GM19438 (cell line): ENCODE data around the gene TPO.

Source experiments
- ATAC-seq: cut with Tn5 transposase; IDR thresholded peaks from one replicate; pipeline ENCODE4 v1.9.1; 2021; ENCODE audit warnings: low read depth; ENCODE audit not compliant: unreplicated experiment

Gene TPO

GRCh38 chr2:1518331-1518803 lies 105.1 kb downstream of the TPO start:
- no peak for ATAC-seq

DNA sequence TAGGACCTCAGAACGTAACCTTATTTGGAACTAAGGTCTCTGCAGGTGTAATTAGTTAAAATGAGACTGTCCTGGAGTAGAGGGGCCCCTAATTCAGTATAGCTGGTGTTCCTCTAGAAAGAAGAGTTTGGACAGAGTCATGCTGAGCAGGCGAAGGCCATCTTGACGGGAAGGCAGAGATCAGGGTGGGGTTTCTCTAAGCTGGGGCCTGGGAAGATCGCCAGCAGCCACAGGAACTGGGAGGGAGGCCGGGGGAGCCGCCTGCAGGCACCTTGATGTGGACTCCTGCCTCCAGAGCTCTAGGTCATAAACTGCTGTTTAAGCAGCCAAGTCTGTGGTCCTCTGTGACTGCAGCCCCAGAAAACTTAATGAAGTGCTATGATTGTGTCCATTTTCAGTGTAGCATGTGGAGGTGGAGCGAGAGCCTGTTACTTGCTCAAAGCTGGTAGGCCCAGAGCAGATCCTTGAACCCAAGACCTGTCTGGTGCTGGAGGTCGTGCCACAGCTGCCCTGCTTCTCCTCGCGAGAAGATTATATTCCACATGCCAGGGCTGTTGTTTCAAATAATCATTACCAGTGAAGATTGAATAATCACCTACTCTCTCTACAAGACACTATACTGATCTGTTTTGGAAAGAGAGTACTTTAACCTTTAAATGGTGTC lies 105.7 kb downstream of the TPO start:
- no peak for ATAC-seq

GRCh38 chr2:1521191-1521877 lies 108.1 kb downstream of the TPO start:
- no peak for ATAC-seq

DNA sequence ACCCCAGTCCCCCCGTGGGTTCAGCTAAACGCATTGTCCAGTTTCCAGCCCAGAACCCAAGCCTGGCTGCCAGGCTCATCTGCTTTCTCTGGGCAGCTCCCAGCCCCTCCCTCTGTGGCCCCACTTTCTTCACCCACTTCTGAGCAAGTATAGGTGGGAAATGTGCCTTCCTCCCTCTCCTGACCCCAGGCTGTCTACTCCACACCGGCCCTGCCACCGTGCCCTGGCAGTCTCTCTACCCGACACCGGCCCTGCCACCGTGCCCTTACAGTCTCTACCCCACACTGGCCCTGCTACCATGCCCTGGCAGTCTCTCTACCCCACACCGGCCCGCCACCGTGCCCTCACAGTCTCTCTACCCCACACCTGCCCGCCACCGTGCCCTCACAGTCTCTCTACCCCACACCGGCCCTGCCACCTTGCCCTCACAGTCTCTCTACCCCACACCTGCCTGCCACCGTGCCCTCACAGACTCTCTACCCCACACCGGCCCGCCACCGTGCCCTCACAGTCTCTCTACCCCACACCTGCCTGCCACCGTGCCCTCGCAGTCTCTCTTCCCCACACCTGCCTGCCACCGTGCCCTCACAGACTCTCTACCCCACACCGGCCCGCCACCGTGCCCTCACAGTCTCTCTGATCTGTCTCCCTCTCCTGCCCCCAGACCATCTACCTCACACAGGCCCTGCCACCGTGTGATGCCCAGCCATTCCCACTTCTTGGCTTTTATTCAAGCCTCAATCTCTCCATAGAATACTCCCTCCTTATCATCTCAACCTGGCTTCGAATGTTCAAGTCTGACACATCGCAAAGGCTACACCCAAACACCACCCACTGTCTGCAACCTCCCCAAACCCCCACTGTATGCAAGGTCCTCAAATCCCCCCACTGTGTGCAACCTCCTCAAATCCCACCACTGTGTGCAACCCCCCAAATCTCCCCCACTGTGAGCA lies 108.9 kb downstream of the TPO start:
- ATAC-seq = no peak

GRCh38 chr2:1527153-1527992 lies 114.1 kb downstream of the TPO start:
- ATAC-seq = no peak

DNA sequence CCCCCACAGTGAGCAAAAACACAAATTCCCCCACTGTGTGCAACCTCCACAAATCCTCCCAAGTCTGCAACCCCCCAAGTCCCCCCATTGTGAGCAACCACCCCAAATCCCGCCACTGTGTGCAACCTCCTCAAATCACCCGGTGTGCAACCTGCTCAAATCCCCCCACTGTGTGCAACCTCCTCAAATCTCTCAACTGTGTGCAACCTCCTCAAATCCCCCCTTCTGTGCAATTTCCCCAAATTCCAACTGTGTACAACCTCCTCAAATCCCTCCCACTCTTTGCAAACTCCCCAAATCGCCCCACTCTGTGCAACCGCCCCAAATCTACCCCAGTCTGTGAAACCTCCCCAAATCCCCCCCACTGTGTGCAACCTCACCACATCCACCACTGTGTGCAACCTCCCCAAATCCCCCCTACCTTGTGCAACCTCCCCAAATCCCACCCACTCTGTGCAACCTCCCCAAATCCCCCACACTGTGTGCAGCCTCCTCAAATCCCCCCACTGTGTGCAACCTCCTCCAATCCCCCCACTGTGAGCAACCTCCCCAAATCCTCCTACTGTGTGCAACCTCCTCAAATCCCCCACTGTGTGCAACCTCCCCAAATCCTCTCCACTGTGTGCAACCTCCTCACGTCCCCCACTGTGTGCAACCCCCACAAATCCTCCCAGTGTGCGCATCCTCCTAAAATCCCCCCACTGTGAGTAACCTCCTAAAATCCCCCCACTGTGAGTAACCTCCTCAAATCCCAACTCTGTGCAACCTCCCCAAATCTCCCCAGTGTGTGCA lies 115.2 kb downstream of the TPO start:
- no peak for ATAC-seq

DNA sequence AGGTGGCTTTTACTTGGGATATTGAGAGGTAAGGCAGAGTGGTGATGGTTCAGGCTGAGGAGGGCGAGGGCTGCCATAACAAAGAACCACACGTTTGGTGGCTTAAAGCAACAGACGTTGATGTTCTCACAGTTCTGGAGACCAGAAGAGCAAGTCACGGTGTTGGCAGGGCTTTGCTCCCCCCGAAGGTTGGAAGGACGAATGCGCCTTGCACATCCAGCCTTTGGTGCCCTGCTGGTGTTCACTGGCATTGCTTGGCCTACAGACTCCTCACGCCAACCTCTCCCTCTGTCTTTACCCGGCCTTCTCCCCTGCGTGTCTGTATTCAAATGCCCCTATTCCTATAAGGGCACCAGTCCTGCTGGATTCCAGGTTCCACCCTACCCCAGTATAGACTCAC lies 125.4 kb downstream of the TPO start:
- no peak for ATAC-seq

DNA sequence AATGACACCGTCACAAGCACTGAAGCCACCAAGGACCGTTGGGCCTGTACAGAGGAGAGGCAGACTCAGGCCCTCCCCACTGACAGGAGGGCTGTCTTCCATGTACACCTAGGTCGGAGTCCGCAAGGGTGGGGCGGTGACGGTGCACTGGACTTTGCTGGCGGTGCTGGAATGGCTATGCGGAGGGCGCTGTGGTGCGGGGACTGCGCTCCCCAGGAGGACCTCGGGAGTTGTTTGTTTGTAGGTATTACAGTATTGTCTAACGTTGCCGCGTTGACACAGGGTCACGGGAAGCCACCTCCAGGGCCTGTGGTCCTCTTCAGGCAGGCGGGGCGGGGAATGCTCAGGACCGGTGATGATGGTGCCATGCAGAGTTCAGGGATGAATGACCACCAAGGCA lies 126.2 kb downstream of the TPO start:
- ATAC-seq = no peak

DNA sequence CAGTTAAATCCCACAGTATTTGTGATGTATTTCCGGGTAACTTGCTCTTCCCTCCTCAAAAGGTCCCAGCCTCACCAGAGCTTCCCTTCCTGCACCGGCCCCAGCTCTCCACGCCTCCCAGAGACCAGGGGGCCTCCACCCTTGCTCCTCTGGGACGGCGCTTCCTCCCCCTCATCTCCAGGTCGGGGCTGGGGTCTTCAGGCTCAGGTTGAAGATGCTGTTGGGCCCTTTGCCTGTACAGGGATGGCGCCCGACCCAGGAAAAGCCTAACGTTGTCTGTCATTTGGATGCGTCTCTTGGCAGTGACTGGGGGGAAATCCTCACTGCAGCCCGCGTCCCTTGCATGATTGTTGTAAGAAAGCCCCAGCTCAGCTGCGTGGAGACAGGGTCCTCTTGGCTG lies 126.7 kb downstream of the TPO start:
- ATAC-seq = no peak

GRCh38 chr2:1540481-1540880 lies 127.2 kb downstream of the TPO start:
- no peak for ATAC-seq

GRCh38 chr2:1541040-1541439 lies 127.8 kb downstream of the TPO start:
- ATAC-seq = no peak

DNA sequence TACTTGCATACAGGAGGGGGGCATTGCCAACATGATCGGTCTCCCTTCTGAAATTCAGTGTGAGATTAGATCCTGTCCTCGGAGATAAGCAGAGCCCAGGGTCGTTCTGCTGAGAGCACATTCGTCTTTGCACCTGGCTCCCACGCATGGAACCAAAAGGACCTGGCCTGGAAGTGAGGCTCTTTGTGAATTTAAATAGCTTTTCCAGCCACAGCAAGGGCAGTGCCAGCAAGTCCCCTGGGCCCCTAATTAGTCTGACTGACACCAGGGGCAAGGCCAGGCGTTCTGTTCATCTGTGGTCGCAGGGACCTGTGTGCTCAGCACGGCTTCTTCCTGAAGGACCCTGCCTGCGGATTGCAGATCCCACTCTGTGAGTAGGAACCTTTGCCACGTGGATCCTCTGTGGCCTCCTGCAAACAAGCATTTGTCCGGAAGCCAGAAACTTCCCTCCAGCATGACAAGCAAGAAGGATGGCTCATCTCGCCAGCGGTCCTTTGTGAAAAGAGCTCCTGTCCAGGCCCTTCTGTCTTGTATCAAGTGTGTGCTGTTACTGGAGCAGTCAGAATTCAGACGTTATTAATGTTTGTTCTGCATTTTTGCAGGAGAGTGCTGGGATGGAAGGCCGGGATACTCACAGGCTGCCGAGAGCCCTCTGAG lies 128.7 kb downstream of the TPO start:
- no peak for ATAC-seq

DNA sequence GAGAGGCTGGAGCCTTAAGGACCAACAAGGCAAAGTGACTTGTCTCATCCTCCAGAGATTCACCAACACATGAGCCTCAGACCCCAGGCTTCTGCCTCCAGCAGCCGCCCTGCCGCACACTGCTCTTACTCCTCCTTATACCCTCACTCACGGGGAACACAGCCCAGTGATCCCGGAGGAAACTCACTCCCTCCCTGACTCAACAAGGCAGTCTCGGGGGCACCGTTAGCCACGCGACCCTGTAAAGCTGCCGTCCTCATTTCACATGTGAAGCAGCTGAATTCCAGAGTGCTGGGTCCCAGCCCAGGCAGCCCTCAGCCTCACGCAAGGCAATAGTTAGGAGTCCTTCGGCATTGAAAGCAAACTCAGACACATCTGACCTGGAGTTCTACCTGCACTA lies 129.7 kb downstream of the TPO start:
- ATAC-seq = no peak

DNA sequence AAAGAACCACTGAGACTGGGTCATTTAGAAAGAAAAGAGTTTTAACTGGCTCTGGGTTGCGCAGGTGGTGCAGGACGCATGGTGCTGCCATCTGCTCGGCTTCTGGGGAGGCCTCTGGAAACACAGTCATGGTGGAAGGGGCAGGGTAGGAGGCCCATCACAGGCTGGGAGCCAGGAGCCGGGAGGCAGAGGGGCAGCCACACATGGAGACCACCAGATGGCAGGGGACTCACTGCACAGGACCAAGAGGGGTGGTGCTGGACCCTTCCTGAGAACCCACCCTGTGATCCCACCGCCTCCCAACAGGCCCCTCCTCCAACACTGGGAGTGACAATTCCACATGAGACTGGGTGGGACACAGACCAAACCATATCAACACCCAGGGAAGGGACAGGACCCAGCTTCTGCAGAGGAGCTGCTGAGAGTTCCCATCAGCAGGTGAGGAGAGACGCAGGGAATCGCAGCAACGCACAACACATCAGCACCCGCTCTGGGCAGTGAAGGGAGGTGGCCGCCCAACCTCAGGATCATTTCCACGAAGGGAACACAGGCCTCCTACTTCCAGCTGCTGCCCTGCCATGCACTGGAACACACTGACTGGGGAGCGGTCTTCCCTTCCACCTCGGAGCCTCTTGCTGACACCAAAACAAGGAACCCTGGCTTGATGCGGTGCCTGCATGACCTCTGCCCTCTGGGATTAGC lies 130.7 kb downstream of the TPO start:
- no peak for ATAC-seq

DNA sequence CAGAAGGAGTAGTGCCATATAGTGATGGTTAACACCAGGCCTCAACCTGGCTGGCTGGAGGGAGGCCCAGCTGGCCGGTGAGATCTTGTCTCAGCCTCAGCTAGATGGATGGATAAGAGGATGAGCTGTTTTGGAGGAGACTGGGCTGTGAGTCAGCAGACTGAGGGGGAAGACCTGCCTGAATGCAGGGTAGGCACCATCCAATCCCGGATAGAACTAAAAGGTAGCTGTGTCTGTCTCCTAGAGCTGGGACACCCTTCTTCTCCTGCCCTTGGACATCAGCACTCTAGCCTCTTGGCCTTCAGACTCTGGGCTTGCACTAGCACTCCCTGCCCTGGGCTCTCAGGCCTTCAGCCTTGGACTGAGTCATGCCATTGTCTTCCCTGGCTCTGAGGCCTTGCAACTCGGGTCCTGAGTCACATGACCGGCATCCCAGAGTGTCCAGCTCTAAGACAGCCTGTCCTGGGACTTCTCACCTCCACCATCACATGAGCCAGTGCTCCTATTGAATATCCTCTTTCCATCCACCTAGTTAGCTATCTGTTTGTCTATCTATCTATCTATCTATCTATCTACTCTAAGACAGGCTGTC lies 131.3 kb downstream of the TPO start:
- no peak for ATAC-seq

DNA sequence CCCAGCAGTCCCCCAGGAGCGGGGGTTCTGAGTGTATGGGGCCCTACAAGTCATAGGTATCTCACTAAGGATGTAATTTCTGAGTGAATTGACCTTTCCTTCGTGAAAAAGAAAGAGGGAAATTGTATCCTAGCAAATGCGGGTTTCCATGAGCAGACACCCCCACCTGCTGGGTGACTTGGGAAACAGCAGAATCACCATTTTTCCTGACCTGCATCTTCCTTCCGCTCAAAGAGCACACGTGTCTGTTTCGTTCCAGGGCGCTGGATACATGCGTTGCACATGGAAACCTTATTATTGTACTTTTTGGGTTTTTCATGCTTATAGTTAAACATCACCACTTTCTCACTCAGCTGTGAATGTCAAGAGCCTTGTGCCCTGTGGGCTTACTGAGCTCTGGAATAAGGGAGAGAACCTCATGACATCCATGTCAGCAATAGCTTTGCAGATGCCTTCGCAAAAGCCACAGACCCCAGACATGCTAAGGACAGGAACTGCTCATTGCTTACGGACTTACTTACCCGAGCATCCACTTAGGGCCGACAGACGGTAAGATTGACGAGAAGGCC lies 132.8 kb downstream of the TPO start:
- no peak for ATAC-seq

- ATAC-seq = no peak
Measured at GRCh38 chr2:1546901-1547300, 133.6 kb downstream of the TPO start.
